IPS-18c (cell line): ENCODE data around the gene GRAPL.
"Not testable (repeated sequence)": the region's sequence is repeated elsewhere in the genome, so short reads cannot be mapped to it uniquely, and the experiment has no call there.

Source experiments
- H3K4me3 ChIP-seq: 2 replicates; pipeline ENCODE4 v1.7.0; 2013; ENCODE audit warnings: low read depth, mild to moderate bottlenecking, low read length, moderate library complexity; ENCODE audit not compliant: insufficient read depth
- H3K9me3 ChIP-seq: one replicate; pipeline ENCODE4 v1.6.1; 2013; ENCODE audit warnings: mild to moderate bottlenecking, low read length, moderate library complexity; ENCODE audit not compliant: control insufficient read depth, insufficient read depth

GRAPL gene

DNA sequence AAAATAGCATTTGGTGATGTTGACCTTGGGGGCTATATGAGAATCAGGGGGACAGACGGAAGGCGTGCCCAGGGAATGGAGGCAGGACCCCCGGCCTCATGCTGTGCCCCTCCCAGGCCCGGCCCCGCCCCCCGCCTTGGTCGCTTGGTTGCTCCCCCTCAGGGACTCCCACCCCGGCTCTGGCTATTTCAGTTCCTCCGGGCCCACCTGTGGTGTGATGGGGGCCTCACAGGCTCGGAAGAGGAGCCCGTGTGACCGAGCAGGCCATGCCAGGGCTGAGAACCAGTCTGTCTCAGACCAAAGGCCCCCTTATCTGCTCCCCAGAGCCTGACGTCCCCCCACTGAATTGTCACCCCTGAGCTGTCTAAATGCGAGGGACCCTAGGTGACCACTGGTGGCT, 4.4 kb downstream of the GRAPL start:
- H3K9me3 ChIP-seq = not testable (repeated sequence)

DNA sequence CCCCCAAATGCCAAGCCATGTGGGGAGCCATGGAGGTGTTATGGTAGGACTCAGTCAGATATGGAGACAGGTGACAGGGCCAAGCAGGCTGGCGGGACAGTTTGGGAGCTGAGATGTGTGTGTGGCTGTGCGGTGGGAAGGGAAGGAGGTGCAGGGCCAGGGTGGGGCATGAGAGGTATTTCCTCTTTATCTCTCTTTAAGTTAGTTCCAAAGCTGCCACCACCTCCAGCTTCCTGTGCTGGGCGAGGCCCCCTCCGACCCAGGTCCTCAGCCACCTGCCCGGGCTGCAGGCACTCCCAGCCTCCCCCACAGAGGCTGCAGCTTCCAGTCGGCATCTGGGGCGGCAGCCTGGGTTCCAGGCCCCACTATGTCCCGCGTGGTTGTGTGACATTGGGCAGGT, 6.4 kb downstream of the GRAPL start:
- H3K9me3 ChIP-seq, H3K4me3 ChIP-seq: not testable (repeated sequence)

More for the DNA sequence above, 4.4 kb downstream of the GRAPL start:
- not testable (repeated sequence) for H3K4me3 ChIP-seq

- H3K9me3 ChIP-seq, H3K4me3 ChIP-seq: not testable (repeated sequence)
Observed at GRCh38 chr17:19135391-19135790, 8.0 kb downstream of the GRAPL start.

DNA sequence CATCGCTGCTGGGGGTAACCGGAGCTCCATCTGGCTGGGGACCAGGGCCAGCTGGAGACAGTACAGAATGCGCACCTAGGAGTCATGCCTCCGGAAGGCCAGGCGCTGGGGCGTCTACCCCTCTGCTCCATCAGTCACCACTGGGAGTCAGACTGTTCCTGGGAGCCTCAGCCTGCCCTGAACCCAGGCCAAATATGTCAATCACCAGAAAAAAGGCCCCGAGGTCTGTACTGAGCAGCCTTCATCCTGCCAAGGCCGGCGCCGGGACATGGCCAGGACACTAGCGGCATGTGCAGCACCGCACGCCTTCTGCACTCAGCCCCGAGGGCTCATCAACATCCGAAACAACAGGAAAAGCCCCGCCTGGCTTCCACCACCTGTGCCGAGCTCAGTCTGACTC, 8.7 kb downstream of the GRAPL start:
- not testable (repeated sequence) for H3K4me3 ChIP-seq, H3K9me3 ChIP-seq

- H3K9me3 ChIP-seq, H3K4me3 ChIP-seq: not testable (repeated sequence)
Observed at GRCh38 chr17:19136605-19137004, 9.2 kb downstream of the GRAPL start.

GRCh38 chr17:19137959-19138358, 10.6 kb downstream of the GRAPL start:
- not testable (repeated sequence) for H3K4me3 ChIP-seq, H3K9me3 ChIP-seq

- not testable (repeated sequence) for H3K4me3 ChIP-seq, H3K9me3 ChIP-seq
Observed at GRCh38 chr17:19141366-19142155, 14.2 kb downstream of the GRAPL start.

- not testable (repeated sequence) for H3K9me3 ChIP-seq, H3K4me3 ChIP-seq
Observed at GRCh38 chr17:19142419-19142818, 15.0 kb downstream of the GRAPL start.

GRCh38 chr17:19143097-19143777, 15.8 kb downstream of the GRAPL start:
- H3K4me3 ChIP-seq, H3K9me3 ChIP-seq: not testable (repeated sequence)

- H3K9me3 ChIP-seq = not testable (repeated sequence)
Observed at GRCh38 chr17:19144373-19144772, 17.0 kb downstream of the GRAPL start.

GRCh38 chr17:19145471-19145870, 18.1 kb downstream of the GRAPL start:
- H3K4me3 ChIP-seq, H3K9me3 ChIP-seq: not testable (repeated sequence)

More at GRCh38 chr17:19144373-19144772, 17.0 kb downstream of the GRAPL start:
- H3K4me3 ChIP-seq = not testable (repeated sequence)

- not testable (repeated sequence) for H3K9me3 ChIP-seq, H3K4me3 ChIP-seq
Observed at GRCh38 chr17:19150678-19151615, 23.6 kb downstream of the GRAPL start.

DNA sequence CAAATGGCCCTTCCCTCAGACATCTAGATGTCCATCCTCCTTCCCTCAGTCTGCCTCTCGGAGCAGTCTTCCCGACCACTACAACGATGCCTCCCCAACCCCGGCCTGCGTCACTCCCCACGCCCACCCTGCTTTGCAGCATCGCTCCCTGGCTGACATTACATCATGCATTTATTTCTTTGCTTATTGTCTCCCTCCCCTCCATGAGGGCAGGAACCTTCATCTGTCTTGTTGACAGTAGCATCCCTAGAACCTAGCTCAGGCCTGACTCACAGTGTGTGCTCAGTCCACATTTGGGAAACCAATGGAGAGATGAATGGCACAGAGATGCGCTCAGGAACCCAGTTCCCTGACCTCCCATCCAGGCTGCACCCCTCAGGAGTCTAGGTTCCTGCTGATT, 30.2 kb downstream of the GRAPL start:
- H3K4me3 ChIP-seq, H3K9me3 ChIP-seq: not testable (repeated sequence)

GRCh38 chr17:19158478-19158877, 31.1 kb downstream of the GRAPL start:
- H3K9me3 ChIP-seq, H3K4me3 ChIP-seq: not testable (repeated sequence)

GRCh38 chr17:19158938-19159337, 31.5 kb downstream of the GRAPL start:
- H3K9me3 ChIP-seq, H3K4me3 ChIP-seq: not testable (repeated sequence)

DNA sequence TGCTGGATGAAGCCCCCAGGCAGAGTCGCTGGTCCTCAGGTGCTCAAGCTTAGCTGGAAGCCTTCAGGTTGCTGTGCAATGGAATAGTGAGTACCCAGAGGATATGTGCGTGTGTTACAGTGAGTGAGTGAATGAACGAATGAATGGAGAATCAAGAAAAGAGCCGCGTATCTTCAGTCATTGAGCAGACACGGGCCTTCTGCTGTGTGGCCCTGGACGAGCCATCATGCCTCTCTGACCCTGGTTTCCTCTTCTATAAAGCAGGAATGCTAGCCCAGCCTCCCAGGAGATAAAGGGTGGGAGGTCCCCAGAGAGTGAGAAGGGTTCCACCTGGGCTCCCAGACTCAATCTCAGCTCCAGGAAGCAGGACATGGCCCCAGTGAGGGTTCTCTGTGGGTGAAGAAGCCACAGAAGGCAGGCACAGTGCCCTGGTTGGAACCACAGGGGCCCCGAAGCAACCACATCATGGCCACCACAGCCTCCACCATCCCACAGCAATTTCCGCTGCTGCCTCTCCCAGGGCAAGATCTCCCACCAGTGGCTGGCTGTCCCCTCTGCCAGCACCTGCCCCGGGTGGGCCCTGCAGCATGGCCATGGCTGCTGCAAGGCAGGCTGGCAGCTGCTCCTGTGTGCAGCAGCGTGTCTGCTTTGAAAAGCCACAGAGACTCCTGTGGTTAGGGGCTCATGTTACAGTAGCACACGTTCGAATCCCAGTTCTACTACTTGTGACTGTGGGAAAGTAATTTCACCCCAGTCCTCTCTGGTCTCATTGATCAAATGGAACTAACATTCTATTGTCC, 34.1 kb downstream of the GRAPL start:
- not testable (repeated sequence) for H3K4me3 ChIP-seq, H3K9me3 ChIP-seq
